Memory B cell (primary cell): ENCODE results near the gene GRHL3.

Source experiments
- ATAC-seq: fragments of 150-1000 bp; cut with Tn5 transposase; 2 replicates; pipeline ENCODE4 v1.10.0; 2021; ENCODE audit warnings: low read depth, mild to moderate bottlenecking, moderate library complexity
- DNase-seq, 2 donors: peaks; one replicate each; pipeline ENCODE4 v3.0.0; 2022; ENCODE audit warnings: low spot score in 2 of 2
- H3K27ac Mint-ChIP-seq: one replicate; pipeline ENCODE4 v1.8.0; 2022; ENCODE audit warnings: mild to moderate bottlenecking, moderate library complexity, mixed read lengths
- H3K27me3 Mint-ChIP-seq: one replicate; pipeline ENCODE4 v1.8.0; 2022; ENCODE audit warnings: mixed read lengths
- H3K36me3 Mint-ChIP-seq: one replicate; pipeline ENCODE4 v1.8.0; 2022; ENCODE audit warnings: mild to moderate bottlenecking, mixed read lengths
- H3K4me1 Mint-ChIP-seq: one replicate; pipeline ENCODE4 v1.8.0; 2022; ENCODE audit warnings: mixed read lengths
- H3K4me3 Mint-ChIP-seq: one replicate; pipeline ENCODE4 v1.8.0; 2022; ENCODE audit warnings: mild to moderate bottlenecking, moderate library complexity, mixed read lengths
- H3K9me3 Mint-ChIP-seq: one replicate; pipeline ENCODE4 v1.8.0; 2022; ENCODE audit warnings: mixed read lengths

GRHL3 gene

DNA sequence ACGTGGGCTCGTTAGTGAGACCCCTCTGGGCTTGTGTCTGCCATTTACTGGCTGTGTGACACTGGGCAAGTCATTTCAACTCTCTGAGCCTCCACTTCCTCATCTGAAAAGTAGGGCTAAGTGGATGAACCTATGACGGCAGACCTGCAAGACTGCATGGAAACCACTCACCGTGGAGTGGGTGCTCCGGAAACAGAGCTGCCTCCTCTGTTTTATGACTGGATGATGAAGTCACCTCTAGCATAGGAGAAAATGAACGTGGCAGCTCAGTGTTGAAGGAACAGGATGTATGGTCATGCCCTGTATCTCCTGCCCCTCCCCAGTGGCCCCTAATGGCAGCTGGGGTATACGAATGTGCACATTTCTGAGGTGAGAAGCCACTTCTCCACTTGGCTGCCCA, 53.9 kb downstream of the GRHL3 start:
- DNase-seq (peak; percentile 46 to 49), ATAC-seq (peak; percentile 97)
- Mint-ChIP-seq H3K27ac (peak overlapping the region; percentile 88), H3K36me3 (peaks cover 4% of the 10 kb centered on the region), H3K4me3 (no peak overlapping the region), H3K4me1 (peaks cover 16% of the 10 kb centered on the region), H3K27me3 (no peaks in the 10 kb centered on the region), H3K9me3 (no peaks in the 10 kb centered on the region)

DNA sequence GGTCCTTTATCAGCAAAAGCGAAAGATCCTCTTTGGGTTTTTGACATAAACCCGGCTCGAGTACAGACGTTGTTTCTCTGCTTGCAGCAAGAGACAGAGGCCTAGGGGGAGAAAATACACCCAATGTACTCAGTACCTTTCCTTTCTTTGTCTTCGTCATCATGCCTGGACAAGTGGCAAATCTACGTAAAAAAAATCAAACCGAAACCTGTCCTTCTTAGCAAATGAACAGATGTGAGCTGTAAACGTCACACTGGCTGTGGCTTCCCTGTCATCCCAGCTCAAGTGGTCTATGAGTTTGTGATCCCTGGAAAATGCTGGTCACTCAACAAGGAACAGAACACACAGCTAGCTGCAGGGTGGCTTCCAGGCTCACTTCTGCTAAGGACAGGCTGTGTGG, 54.6 kb downstream of the GRHL3 start:
- no peak for DNase-seq
- Mint-ChIP-seq H3K27ac (peak overlapping the region; percentile 88), H3K9me3 (no peaks in the 10 kb centered on the region), H3K27me3 (no peaks in the 10 kb centered on the region), H3K4me3 (no peak overlapping the region), H3K36me3 (peaks cover 4% of the 10 kb centered on the region), H3K4me1 (peaks cover 16% of the 10 kb centered on the region)
- ATAC-seq: no peak

DNA sequence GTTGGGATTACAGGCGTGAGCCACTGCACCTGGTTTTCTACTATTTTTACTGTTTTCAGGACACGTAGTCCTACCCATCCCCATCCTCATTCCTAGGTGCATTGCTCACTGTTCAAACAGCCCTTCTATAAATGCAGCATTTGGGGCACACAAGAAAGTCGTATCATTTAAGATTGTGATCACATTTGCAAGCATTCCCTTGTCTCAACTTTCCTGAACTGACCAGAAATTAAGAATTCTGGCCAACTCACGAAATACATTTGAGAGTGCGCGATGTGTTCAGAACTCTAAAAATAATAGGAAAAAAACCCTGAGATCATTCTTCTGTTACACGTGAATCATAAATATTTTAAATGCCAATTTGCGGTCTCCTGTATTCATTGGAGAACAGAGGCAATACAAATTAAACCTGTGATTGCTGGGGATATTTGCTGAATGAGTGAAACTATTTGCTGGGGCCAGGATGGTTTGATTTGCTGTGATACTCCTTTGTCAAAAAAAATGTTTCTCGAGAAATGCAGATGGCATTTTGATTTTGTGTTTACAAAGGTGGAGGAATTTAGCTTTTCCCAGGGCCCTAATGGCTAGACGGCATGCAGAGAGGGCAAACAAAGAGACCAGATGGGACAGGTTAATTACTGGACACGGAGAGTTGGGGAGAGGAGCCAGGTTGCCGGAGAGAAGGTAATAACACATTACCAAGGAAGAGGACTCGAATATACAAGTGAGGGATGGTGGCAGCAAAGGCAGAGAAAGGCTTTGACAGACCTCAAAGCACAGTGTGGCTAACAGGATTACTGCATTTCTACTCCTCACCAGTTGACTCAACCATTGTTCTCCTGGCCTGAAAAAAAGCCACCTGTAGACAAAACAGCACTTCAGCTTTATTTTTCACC, 56.0 kb downstream of the GRHL3 start:
- H3K27me3 Mint-ChIP-seq: no peaks in the 10 kb centered on the region
- H3K9me3 Mint-ChIP-seq: no peaks in the 10 kb centered on the region
- DNase-seq (no peak), ATAC-seq (no peak)
- peaks cover 16% of the 10 kb centered on the region for H3K4me1 Mint-ChIP-seq
- peak overlapping the region; percentile 61 for H3K27ac Mint-ChIP-seq
- H3K36me3 Mint-ChIP-seq: peaks cover 11% of the 10 kb centered on the region
- no peak overlapping the region for H3K4me3 Mint-ChIP-seq

DNA sequence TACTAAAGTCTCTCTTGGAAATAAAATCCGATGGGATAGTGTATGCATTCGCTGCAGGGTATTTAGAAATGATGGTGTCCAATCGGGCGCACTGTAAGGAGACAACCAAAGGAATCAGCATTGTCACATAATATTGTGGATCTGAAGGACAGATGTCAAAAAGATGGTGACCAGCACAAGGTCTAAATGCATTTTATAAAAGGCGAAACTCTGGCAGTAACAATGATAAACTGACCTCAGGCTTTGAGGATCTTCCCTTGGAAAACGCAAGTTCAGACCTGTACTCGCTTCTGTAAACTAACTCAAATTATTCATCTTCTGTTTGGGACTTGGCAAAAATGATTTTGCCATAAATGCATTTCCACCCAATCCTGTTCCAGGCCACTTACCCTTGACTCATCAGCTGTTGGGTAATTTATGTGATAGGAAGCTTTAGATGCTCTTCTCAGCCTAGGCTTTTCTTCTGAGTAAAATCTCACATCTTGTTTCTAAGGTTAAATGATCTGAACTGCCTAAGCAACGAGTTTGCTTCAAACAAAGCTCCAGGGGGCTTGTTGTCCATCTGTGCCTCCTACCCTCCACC, 60.7 kb downstream of the GRHL3 start:
- ATAC-seq: no peak
- no peak for DNase-seq
- no peak overlapping the region for H3K27ac Mint-ChIP-seq

DNA sequence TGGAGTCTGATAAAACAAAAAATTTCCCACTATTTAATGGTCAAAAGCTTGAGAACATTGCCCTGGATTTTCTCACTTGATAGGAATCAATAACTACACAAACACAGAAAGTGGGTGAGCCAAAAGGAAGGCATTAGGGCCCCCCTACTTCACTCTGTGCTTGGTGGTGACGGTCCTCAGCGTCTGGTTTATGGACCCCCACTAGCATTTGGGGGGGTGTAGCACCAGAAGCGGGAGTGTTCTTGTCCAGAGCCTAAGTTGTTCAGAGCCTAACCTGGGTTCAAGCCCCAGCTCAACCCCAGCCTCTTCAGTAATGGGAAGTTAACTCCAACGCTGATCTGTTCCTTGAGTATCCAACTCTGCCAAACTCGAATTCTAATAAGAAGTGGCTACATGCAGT, 61.4 kb downstream of the GRHL3 start:
- no peak overlapping the region for H3K27ac Mint-ChIP-seq
- no peaks in the 10 kb centered on the region for H3K27me3 Mint-ChIP-seq
- no peak for ATAC-seq
- no peak overlapping the region for H3K4me3 Mint-ChIP-seq
- DNase-seq: no peak
- H3K9me3 Mint-ChIP-seq: no peaks in the 10 kb centered on the region
- H3K36me3 Mint-ChIP-seq: peaks cover 13% of the 10 kb centered on the region
- peaks cover 12% of the 10 kb centered on the region for H3K4me1 Mint-ChIP-seq

More for the DNA sequence above, 60.7 kb downstream of the GRHL3 start:
- H3K27me3 Mint-ChIP-seq: no peaks in the 10 kb centered on the region
- H3K4me1 Mint-ChIP-seq: peaks cover 6% of the 10 kb centered on the region
- H3K4me3 Mint-ChIP-seq: no peak overlapping the region
- peaks cover 13% of the 10 kb centered on the region for H3K36me3 Mint-ChIP-seq
- no peaks in the 10 kb centered on the region for H3K9me3 Mint-ChIP-seq

DNA sequence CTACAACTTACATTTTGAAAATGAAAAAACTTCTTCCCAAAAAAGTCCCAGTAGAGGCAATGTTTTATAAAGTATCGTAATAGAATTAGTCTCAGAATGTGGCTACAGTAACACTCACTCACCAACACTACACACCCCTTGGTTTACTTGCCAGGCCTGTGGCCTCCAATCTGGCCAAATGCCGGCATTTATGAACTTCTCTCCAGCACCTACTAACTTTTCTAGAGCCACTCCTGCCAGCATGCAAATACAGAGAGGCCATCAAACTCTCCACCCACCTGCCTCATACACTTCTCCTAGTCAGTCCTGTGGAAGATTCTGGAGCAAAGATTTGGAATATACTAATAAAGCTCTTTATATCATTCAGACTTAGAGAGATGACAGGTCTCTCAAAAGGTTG, 62.1 kb downstream of the GRHL3 start:
- Mint-ChIP-seq H3K36me3 (peaks cover 13% of the 10 kb centered on the region), H3K4me1 (peaks cover 12% of the 10 kb centered on the region), H3K27me3 (no peaks in the 10 kb centered on the region), H3K4me3 (no peak overlapping the region), H3K27ac (no peak overlapping the region), H3K9me3 (no peaks in the 10 kb centered on the region)
- ATAC-seq: no peak
- DNase-seq: no peak

DNA sequence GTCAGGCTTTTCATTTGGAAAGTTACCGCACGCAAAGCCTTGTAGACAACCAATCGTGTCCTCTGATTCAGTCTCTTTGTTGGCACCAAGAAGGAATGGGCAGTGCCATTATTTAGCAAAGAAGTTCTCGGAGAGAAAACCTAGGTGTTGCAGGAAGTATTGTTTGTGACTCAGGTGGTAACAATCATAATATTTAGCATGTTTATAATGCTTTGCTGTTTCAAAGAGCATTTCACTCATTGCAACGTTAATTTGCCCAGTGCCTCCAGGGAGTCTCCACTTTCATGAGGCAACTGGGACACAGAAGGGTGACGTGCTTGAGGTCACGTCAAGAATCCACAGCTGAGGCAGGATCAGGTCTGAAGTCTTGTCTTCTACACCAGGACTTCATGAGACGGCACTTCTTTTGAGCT, 63.0 kb downstream of the GRHL3 start:
- H3K4me1 Mint-ChIP-seq: peaks cover 12% of the 10 kb centered on the region
- no peak for DNase-seq
- H3K4me3 Mint-ChIP-seq: no peak overlapping the region

DNA sequence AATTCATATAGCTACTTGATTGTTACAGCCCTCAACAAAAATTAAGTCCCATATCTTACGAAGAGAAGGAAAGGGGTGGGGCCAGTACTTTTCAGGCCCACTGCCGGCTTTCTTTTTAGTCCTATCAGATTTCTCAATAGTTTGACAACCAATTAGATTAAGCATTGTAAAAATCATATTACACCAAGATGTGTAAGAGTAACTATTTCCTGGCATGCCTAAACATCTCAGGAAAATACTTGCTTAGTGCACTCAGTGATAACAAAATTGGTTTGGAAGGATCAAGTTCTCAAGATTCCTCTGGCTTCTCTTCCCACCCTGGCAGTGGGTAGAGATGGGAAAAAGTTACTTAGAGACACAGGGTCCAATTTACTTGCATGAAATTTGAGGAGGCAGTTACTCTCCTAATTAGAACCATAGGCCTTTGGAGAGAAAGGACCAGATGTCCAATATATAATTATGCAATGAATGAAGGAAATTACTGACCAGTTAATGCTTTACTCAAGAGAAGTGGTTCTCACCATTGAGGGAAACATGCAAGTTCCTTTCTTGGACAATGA, 64.3 kb downstream of the GRHL3 start:
- H3K27ac Mint-ChIP-seq: no peak overlapping the region
- H3K4me1 Mint-ChIP-seq: peaks cover 12% of the 10 kb centered on the region
- no peaks in the 10 kb centered on the region for H3K9me3 Mint-ChIP-seq
- H3K36me3 Mint-ChIP-seq: peaks cover 16% of the 10 kb centered on the region
- DNase-seq: no peak
- ATAC-seq: no peak
- H3K4me3 Mint-ChIP-seq: no peak overlapping the region
- H3K27me3 Mint-ChIP-seq: no peaks in the 10 kb centered on the region

More for the DNA sequence above, 63.0 kb downstream of the GRHL3 start:
- Mint-ChIP-seq H3K27ac (no peak overlapping the region), H3K27me3 (no peaks in the 10 kb centered on the region), H3K9me3 (no peaks in the 10 kb centered on the region), H3K36me3 (peaks cover 18% of the 10 kb centered on the region)
- ATAC-seq: no peak

DNA sequence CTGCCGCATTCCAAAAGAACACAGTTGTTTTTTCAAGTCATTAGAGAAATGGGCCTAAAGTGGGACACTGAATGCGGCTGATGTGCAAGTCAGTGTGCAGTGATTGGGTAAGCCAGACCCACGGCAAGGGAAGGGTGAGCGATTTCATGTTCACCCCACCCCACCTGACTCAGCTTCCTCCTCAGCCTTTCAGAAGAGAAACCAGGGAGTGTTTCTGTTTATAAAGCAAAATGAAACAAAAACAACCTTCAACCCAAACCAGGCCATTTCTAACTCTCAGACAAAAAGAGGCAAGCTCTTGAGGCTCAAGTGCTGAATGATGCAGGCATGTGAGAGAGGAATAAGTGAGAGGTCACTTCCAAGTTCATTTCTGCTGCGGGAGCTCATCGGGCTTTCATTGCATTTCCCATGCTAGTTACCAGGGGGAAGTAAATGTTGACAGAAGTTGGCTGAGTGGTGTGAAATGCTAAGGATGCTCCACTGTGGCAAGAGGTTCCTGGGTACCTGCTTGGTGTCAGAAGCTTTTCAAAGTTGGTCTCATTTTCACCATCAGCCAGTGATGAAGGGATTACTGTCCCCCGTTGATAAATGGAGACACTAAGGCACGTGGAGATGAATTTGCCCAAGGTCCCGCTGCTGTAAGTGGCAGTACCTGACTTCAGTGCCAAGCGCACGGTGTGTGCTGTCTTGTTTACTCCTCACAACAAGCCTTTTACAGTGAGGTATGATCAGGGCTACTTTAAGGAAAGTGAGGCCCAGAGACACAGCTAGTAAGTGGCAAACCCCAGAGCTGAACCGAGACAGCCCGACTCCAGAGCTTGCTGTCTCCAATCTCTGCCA, 65.3 kb downstream of the GRHL3 start:
- no peaks in the 10 kb centered on the region for H3K9me3 Mint-ChIP-seq
- peaks cover 12% of the 10 kb centered on the region for H3K4me1 Mint-ChIP-seq
- H3K27ac Mint-ChIP-seq: peak overlapping the region; percentile 81
- no peak for DNase-seq
- H3K4me3 Mint-ChIP-seq: peak overlapping the region; percentile 59
- H3K27me3 Mint-ChIP-seq: no peaks in the 10 kb centered on the region
- H3K36me3 Mint-ChIP-seq: peaks cover 9% of the 10 kb centered on the region
- ATAC-seq: peak; percentile 94

DNA sequence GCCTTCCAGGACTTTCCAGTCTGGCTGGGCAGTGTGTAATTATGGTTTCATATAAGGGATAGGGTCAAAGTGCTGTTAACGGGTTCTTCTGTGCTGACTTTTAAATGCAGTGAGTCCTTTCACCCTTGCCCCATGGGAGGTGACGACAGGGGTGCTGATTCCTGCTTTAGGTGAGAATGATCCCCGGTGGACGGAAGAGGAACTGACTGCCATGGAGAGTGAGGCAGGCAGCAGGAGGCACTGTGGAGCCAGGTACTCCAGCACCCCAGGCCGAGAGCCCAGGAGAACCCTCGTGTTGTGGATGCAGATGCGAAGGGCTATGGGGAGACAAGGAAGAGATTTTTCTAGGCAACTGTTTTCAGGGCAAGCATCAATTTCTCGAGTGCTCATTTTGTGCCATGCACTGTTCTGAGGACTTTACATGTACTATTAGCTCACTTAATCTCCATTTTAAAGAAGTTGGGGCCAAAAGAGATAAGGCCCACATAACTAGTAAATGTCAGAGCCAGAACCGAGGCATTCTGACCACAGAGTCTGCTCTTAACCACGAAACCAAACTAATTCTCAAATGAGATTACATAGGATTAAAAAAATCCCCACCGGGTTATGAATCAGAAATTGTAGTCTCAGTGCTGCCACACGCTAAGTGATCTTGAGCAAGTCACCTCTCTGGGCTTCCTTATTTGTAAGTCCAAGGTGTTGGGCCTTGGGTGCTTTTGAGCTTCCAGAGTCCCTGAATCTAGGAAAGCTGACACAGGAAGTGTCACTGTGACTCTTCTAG, 66.2 kb downstream of the GRHL3 start:
- Mint-ChIP-seq H3K36me3 (peaks cover 11% of the 10 kb centered on the region), H3K4me3 (no peak overlapping the region), H3K9me3 (no peaks in the 10 kb centered on the region), H3K27ac (peak overlapping the region; percentile 81), H3K4me1 (peaks cover 15% of the 10 kb centered on the region), H3K27me3 (no peaks in the 10 kb centered on the region)
- ATAC-seq: peak; percentile 23
- no peak for DNase-seq

DNA sequence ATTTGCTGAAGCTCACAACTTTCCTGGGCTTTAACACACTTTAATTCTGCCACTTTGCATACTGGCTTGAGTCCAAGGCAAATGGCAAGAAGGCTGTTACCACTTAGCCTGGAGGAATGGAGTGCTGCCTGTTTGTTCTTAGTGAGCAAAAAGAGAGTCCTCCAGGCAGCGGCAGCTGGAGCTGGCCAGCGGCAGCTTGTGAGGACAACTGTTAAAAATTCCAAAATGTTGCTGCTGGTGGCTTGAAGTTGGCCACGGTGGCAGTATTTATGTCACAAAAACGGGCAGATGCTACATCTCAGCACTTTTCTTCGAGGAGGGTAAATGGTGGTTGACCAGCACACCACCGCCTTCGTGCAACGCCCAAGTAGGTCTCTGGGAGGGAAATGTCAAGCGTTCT, 67.1 kb downstream of the GRHL3 start:
- Mint-ChIP-seq H3K4me1 (peaks cover 16% of the 10 kb centered on the region), H3K27me3 (no peaks in the 10 kb centered on the region), H3K9me3 (no peaks in the 10 kb centered on the region), H3K4me3 (no peak overlapping the region), H3K36me3 (peaks cover 12% of the 10 kb centered on the region), H3K27ac (no peak overlapping the region)
- ATAC-seq (no peak), DNase-seq (no peak)

DNA sequence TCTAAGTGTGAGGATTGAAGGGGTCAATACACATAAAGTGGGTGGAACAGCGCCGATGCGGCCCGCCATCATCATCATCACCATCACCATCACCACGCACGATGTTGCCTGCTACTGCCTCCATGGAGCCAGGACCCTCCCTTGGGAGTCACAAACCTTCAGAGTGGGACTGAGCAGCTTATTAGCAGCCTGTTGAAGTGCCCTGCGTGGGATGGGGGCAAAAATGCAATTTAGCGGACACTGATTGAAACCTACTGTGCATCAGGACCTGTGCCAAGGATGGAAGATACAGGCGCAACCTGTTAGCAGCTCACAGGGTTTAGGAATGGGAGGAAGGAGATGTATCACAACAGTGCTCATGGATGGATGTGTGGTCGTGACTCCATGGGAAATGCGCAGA, 67.8 kb downstream of the GRHL3 start:
- ATAC-seq (no peak), DNase-seq (no peak)
- no peaks in the 10 kb centered on the region for H3K9me3 Mint-ChIP-seq
- H3K27me3 Mint-ChIP-seq: no peaks in the 10 kb centered on the region
- no peak overlapping the region for H3K27ac Mint-ChIP-seq
- H3K36me3 Mint-ChIP-seq: peaks cover 12% of the 10 kb centered on the region
- H3K4me1 Mint-ChIP-seq: peaks cover 22% of the 10 kb centered on the region
- H3K4me3 Mint-ChIP-seq: no peak overlapping the region

DNA sequence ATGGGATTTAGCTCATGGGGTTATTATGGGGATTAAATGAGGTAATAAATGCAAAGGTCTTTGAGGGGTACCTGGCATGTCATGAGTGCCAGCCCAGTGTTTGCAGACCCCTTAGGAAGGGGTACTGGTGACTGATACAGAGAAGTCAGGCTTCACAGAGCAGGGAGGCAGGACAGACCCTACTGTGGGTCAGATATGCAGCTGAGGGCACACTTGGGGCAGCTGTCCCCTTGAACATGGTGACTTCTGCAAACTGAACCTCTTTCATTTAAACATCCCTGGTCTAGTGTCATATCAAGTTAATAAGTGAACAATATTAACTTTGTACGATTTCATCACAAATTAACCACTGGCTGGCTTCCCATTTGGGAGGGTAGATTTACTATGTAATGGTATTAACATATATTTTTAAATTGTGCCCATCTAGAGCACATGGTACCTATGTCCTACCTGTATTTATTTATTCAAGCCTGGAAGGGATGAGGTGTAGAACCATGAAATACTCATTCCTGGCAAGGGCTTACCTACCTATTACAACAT, 68.5 kb downstream of the GRHL3 start:
- H3K4me3 Mint-ChIP-seq: no peak overlapping the region
- H3K27me3 Mint-ChIP-seq: no peaks in the 10 kb centered on the region
- peaks cover 12% of the 10 kb centered on the region for H3K36me3 Mint-ChIP-seq
- DNase-seq (no peak), ATAC-seq (no peak)
- no peaks in the 10 kb centered on the region for H3K9me3 Mint-ChIP-seq
- H3K27ac Mint-ChIP-seq: no peak overlapping the region
- peaks cover 29% of the 10 kb centered on the region for H3K4me1 Mint-ChIP-seq
